SU-DHL-6 (cell line): Measurements from ENCODE around the gene ALPI.

Source experiments
- H2AFZ ChIP-seq: fragments of 200-600 bp; sonication (generic); 2 replicates; pipeline ENCODE4 v1.6.1; 2014; ENCODE audit warnings: low read depth, mild to moderate bottlenecking, moderate library complexity, mixed read lengths, antibody characterized with exemption, low read length; ENCODE audit not compliant: severe bottlenecking
- H3F3A ChIP-seq: fragments of 200-600 bp; shearing (Covaris generic); 2 replicates; pipeline ENCODE4 v1.6.0; 2016; ENCODE audit warnings: antibody characterized with exemption, mild to moderate bottlenecking; ENCODE audit not compliant: insufficient read depth
- H3K27ac ChIP-seq: fragments of 200-600 bp; sonication (generic); 2 replicates; pipeline ENCODE4 v1.5.1; 2016; ENCODE audit warnings: low read depth, mild to moderate bottlenecking, low read length, moderate library complexity, mixed read lengths
- H3K27me3 ChIP-seq: fragments of 200-600 bp; sonication (generic), shearing (Covaris generic); 2 replicates; pipeline ENCODE4 v1.6.0; 2014; ENCODE audit warnings: mild to moderate bottlenecking, low read length
- H3K36me3 ChIP-seq: fragments of 200-600 bp; sonication (generic); 2 replicates; pipeline ENCODE4 v1.6.1; 2014; ENCODE audit warnings: mild to moderate bottlenecking, low read length, mixed read lengths
- H3K4me2 ChIP-seq: fragments of 300-600, 200-600 bp; shearing (Covaris generic), sonication (generic); 2 replicates; pipeline ENCODE4 v1.6.0; 2014; ENCODE audit warnings: low read length, low read depth, mild to moderate bottlenecking; ENCODE audit not compliant: poor library complexity, severe bottlenecking
- H3K4me3 ChIP-seq: fragments of 200-600 bp; sonication (generic); 2 replicates; pipeline ENCODE4 v1.5.1; 2014; ENCODE audit warnings: antibody characterized with exemption, low read length, mild to moderate bottlenecking, mixed read lengths; ENCODE audit not compliant: insufficient read depth, poor library complexity, severe bottlenecking
- H3K79me2 ChIP-seq: fragments of 200-600 bp; sonication (generic); 2 replicates; pipeline ENCODE4 v1.6.1; 2014; ENCODE audit warnings: mild to moderate bottlenecking, low read length, moderate library complexity; ENCODE audit not compliant: insufficient read depth
- H3K9ac ChIP-seq: fragments of 200-600 bp; sonication (generic); 2 replicates; pipeline ENCODE4 v1.7.0; 2014; ENCODE audit warnings: mild to moderate bottlenecking, low read length
- H3K9me2 ChIP-seq: fragments of 200-600 bp; sonication (generic); replicated peaks from 2 replicates; pipeline ENCODE4 v1.6.1; 2014; ENCODE audit warnings: low read length; ENCODE audit not compliant: insufficient read depth
- H3K9me3 ChIP-seq: fragments of 200-600 bp; sonication (generic); 2 replicates; pipeline ENCODE4 v1.6.1; 2014; ENCODE audit warnings: low read length, mixed read lengths; ENCODE audit not compliant: insufficient read depth
- H4K20me1 ChIP-seq: fragments of 200-600 bp; sonication (generic); 2 replicates; pipeline ENCODE4 v1.6.1; 2014; ENCODE audit warnings: low read depth, mild to moderate bottlenecking, antibody characterized with exemption, low read length, moderate library complexity, mixed read lengths
- EZH2phosphoT487 ChIP-seq: fragments of 200-600 bp; sonication (generic), shearing (Covaris generic); conservative IDR thresholded peaks from 2 replicates; pipeline ENCODE4 v1.6.1; 2018; ENCODE audit warnings: mild to moderate bottlenecking, antibody characterized with exemption, low read length, moderate library complexity, mixed read lengths
- TF ChIP-seq, protein P1 (sequence below): fragments of 200-600 bp; sonication (generic); IDR thresholded peaks from one replicate; pipeline ENCODE4 v1.5.1; 2017; ENCODE audit warnings: antibody characterized with exemption, mild to moderate bottlenecking, low read length, moderate library complexity; ENCODE audit not compliant: insufficient read depth, poor library complexity, severe bottlenecking

ALPI gene

GRCh38 chr2:232436381-232437194 is 19.4 kb upstream of the ALPI start:
- H3K9me2 ChIP-seq, result no peaks in the 10 kb centered on the region
- TF ChIP-seq EZH2phosphoT487, result no peak
- TF ChIP-seq, protein P1, sequence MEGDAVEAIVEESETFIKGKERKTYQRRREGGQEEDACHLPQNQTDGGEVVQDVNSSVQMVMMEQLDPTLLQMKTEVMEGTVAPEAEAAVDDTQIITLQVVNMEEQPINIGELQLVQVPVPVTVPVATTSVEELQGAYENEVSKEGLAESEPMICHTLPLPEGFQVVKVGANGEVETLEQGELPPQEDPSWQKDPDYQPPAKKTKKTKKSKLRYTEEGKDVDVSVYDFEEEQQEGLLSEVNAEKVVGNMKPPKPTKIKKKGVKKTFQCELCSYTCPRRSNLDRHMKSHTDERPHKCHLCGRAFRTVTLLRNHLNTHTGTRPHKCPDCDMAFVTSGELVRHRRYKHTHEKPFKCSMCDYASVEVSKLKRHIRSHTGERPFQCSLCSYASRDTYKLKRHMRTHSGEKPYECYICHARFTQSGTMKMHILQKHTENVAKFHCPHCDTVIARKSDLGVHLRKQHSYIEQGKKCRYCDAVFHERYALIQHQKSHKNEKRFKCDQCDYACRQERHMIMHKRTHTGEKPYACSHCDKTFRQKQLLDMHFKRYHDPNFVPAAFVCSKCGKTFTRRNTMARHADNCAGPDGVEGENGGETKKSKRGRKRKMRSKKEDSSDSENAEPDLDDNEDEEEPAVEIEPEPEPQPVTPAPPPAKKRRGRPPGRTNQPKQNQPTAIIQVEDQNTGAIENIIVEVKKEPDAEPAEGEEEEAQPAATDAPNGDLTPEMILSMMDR, result no peak
- H3K36me3 ChIP-seq, result no peaks in the 10 kb centered on the region
- H4K20me1 ChIP-seq, result no peaks in the 10 kb centered on the region
- no peaks in the 10 kb centered on the region for H3K27me3 ChIP-seq
- H3K79me2 ChIP-seq, result no peaks in the 10 kb centered on the region
- H2AFZ ChIP-seq, result no peak overlapping the region
- no peak overlapping the region for H3K9ac ChIP-seq
- H3F3A ChIP-seq, result no peaks in the 10 kb centered on the region
- H3K4me3 ChIP-seq, result no peak overlapping the region
- no peaks in the 10 kb centered on the region for H3K9me3 ChIP-seq
- H3K4me2 ChIP-seq, result no peak overlapping the region
- no peak overlapping the region for H3K27ac ChIP-seq

GRCh38 chr2:232437195-232437571 is 18.8 kb upstream of the ALPI start:
- H3K9ac ChIP-seq, result no peak overlapping the region
- H3K27ac ChIP-seq, result no peak overlapping the region
- H3K9me3 ChIP-seq, result no peaks in the 10 kb centered on the region
- no peak overlapping the region for H3K4me3 ChIP-seq
- H2AFZ ChIP-seq, result no peak overlapping the region
- TF ChIP-seq EZH2phosphoT487, result no peak
- TF ChIP-seq, protein P1, result no peak
- H3K79me2 ChIP-seq, result no peaks in the 10 kb centered on the region
- H3K36me3 ChIP-seq, result no peaks in the 10 kb centered on the region
- no peaks in the 10 kb centered on the region for H3K9me2 ChIP-seq
- no peaks in the 10 kb centered on the region for H4K20me1 ChIP-seq
- H3F3A ChIP-seq, result no peaks in the 10 kb centered on the region
- no peak overlapping the region for H3K4me2 ChIP-seq
- H3K27me3 ChIP-seq, result no peaks in the 10 kb centered on the region

- H2AFZ ChIP-seq, result no peak overlapping the region
- no peaks in the 10 kb centered on the region for H3F3A ChIP-seq
- H3K27me3 ChIP-seq, result no peaks in the 10 kb centered on the region
- no peak overlapping the region for H3K4me2 ChIP-seq
- no peaks in the 10 kb centered on the region for H3K79me2 ChIP-seq
- H3K27ac ChIP-seq, result no peak overlapping the region
- no peaks in the 10 kb centered on the region for H3K36me3 ChIP-seq
- no peaks in the 10 kb centered on the region for H4K20me1 ChIP-seq
- no peaks in the 10 kb centered on the region for H3K9me3 ChIP-seq
- H3K4me3 ChIP-seq, result no peak overlapping the region
- TF ChIP-seq, protein P1, result no peak
- no peak for TF ChIP-seq EZH2phosphoT487
- no peaks in the 10 kb centered on the region for H3K9me2 ChIP-seq
- no peak overlapping the region for H3K9ac ChIP-seq
Measured at GRCh38 chr2:232438091-232438490, 17.9 kb upstream of the ALPI start.
